Measurements from ENCODE around the gene KDM1A.

DNA sequence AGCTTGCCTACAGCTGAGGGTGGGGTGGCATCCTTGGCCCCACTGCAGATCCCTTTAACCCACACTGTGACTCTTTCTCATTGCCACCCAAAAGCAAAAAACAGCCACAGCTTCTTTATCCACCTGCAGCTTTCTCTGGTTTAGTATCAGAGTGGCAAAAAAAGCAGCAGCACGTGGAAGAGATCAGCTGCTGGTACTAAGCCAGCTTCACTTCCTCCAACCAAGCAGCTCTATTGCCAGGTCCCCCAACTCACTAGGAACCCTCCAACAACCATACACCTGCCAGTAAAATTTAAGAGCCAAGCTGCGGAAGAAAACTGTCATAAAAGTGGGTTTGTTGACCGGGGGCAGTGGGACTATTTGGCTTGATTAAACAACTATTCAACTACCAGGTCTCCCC lies 66.4 kb downstream of the KDM1A start:
- TF ChIP-seq, protein P1, sequence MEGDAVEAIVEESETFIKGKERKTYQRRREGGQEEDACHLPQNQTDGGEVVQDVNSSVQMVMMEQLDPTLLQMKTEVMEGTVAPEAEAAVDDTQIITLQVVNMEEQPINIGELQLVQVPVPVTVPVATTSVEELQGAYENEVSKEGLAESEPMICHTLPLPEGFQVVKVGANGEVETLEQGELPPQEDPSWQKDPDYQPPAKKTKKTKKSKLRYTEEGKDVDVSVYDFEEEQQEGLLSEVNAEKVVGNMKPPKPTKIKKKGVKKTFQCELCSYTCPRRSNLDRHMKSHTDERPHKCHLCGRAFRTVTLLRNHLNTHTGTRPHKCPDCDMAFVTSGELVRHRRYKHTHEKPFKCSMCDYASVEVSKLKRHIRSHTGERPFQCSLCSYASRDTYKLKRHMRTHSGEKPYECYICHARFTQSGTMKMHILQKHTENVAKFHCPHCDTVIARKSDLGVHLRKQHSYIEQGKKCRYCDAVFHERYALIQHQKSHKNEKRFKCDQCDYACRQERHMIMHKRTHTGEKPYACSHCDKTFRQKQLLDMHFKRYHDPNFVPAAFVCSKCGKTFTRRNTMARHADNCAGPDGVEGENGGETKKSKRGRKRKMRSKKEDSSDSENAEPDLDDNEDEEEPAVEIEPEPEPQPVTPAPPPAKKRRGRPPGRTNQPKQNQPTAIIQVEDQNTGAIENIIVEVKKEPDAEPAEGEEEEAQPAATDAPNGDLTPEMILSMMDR (IDR thresholded peaks at IDR 0.05 in 2 of 3, conservative IDR thresholded peaks at IDR 0.05 in 1 of 3; ENCODE audit: control insufficient read depth in 2 of 3, extremely low read depth in 1 of 3, insufficient read depth in 1 of 3, low read depth in 3 of 3, low read length in 3 of 3), result no peak
- TF ChIP-seq POLR2AphosphoS5 (IDR thresholded peaks at IDR 0.05; ENCODE audit: low read length), result no peak
- TF ChIP-seq CEBPB (IDR thresholded peaks at IDR 0.05; ENCODE audit: borderline replicate concordance in 1 of 2, low read depth in 2 of 2, low read length in 2 of 2), result no peak
- TF ChIP-seq SIN3A (IDR thresholded peaks at IDR 0.05; ENCODE audit: low read depth, low read length), result no peak
- no peak for TF ChIP-seq CREB1 (IDR thresholded peaks at IDR 0.05; ENCODE audit: low read depth)

All from GM12878 (cell line).